SKM-1 (cell line): ENCODE results near the gene FXYD6.
"Not testable (repeated sequence)": the region's sequence is repeated elsewhere in the genome, so short reads cannot be mapped to it uniquely, and the experiment has no call there.

Experiments
- DNase-seq: peaks from one replicate; lab custom pipeline; 2025; ENCODE audit not compliant: unreplicated experiment; lab: John Stamatoyannopoulos, UW

Gene FXYD6

GRCh38 chr11:117870103-117870952 is 6.1 kb downstream of the FXYD6 start:
- no peak for DNase-seq

GRCh38 chr11:117869604-117870003 is 6.9 kb downstream of the FXYD6 start:
- no peak for DNase-seq

- no peak for DNase-seq
Observed at GRCh38 chr11:117868815-117869561, 7.5 kb downstream of the FXYD6 start.

- DNase-seq = no peak
Observed at GRCh38 chr11:117868088-117868487, 8.4 kb downstream of the FXYD6 start.

GRCh38 chr11:117866526-117866925 is 9.9 kb downstream of the FXYD6 start:
- DNase-seq = no peak

GRCh38 chr11:117865546-117865945 is 10.9 kb downstream of the FXYD6 start:
- not testable (repeated sequence) for DNase-seq

- DNase-seq = no peak
Observed at GRCh38 chr11:117863383-117863782, 13.1 kb downstream of the FXYD6 start.

- DNase-seq = no peak
Observed at GRCh38 chr11:117862753-117863152, 13.7 kb downstream of the FXYD6 start.

- no peak for DNase-seq
Observed at GRCh38 chr11:117862019-117862725, 14.3 kb downstream of the FXYD6 start.

GRCh38 chr11:117861151-117862018 is 15.1 kb downstream of the FXYD6 start:
- no peak for DNase-seq

GRCh38 chr11:117860139-117860538 is 16.3 kb downstream of the FXYD6 start:
- DNase-seq = no peak

GRCh38 chr11:117859488-117860112 is 16.9 kb downstream of the FXYD6 start:
- no peak for DNase-seq

- no peak for DNase-seq
Observed at GRCh38 chr11:117859061-117859460, 17.4 kb downstream of the FXYD6 start.

GRCh38 chr11:117857734-117858414 is 18.6 kb downstream of the FXYD6 start:
- no peak for DNase-seq

GRCh38 chr11:117855912-117856651 is 20.4 kb downstream of the FXYD6 start:
- DNase-seq = no peak

- no peak for DNase-seq
Observed at GRCh38 chr11:117855186-117855845, 21.1 kb downstream of the FXYD6 start.

- DNase-seq = no peak
Observed at GRCh38 chr11:117852309-117852708, 24.1 kb downstream of the FXYD6 start.

- no peak for DNase-seq
Observed at GRCh38 chr11:117851852-117852251, 24.6 kb downstream of the FXYD6 start.
